MV-4-11 (cell line): ENCODE results near the gene SCNN1G.

Experiments
- DNase-seq: peaks from one replicate; lab custom pipeline; 2025; lab: John Stamatoyannopoulos, UW

SCNN1G gene

GRCh38 chr16:23152386-23153178 lies 30.0 kb upstream of the SCNN1G start:
- no peak for DNase-seq

DNA sequence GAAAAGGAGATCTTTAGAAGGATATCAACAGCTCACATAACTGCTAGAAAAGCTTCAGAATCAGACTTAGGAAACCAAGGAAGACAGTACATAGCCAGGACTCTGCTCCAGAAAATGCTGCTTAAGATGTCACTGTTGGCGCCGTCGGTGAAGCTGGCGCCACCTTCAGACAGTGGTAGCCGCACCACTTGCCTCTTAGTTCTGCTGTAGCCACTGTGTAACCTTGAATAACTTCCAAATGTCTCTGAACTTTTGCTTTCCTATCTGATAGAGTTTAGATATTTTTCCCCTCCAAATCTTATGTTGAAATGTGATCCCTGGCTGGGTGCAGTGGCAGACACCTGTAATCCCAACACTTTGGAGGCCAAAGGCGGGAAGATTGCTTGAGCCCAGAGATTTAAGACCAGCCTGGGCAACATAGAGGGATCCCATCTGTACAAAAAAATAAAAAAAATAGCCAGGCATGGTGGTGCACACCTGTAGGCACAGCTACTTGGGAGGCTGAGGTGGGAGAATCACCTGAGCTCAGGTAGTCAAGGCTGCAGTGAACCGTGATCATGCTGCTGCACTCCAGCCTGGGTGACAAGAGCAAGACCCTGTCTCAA lies 27.0 kb upstream of the SCNN1G start:
- peak; percentile 33 for DNase-seq

DNA sequence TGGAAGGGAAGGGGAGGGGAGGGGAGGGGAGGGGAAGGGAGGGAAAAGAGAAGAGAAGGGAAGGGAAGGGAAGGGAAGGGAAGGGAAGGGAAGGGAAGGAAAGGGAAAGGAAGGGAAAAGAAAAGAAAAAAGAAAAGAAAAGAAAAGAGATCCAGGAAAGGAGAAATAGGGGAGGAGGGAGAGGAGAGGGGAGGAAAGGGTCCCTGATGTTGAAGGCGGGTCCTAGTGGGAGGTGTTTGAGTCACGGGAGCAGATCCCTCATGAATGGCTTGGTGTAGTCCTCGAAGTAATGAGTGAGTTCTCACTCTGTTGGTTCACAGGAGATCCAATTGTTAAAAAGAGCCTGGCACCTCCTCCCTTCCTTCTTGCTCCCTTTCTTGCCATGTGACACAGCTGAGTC lies 26.4 kb upstream of the SCNN1G start:
- DNase-seq, result no peak

DNA sequence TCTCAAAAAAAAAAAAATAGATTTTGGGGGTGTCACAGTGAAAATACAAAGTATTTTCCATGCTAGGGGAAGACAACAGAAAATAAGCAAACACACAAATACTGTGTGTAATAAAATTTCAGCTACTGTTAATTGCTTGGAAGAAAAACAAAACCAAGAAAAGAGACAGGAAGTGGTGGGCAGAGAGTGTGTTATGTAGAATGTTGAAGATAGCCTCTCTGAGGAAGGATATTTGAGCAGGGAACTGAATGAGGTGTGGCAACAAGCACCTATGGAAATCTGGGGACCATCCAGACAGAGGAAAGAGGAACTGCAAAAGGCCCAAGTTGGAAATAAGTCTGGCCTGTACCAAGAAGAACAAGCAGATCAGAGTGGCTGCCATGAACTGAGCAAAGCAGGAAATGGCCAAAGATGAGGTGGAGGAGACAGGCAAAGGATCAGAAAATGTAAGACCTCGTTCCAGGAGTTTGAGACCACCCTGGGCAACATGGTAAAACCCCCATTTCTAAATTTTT lies 25.5 kb upstream of the SCNN1G start:
- peak; percentile 46 for DNase-seq

GRCh38 chr16:23158114-23158513 lies 24.4 kb upstream of the SCNN1G start:
- DNase-seq, result no peak

DNA sequence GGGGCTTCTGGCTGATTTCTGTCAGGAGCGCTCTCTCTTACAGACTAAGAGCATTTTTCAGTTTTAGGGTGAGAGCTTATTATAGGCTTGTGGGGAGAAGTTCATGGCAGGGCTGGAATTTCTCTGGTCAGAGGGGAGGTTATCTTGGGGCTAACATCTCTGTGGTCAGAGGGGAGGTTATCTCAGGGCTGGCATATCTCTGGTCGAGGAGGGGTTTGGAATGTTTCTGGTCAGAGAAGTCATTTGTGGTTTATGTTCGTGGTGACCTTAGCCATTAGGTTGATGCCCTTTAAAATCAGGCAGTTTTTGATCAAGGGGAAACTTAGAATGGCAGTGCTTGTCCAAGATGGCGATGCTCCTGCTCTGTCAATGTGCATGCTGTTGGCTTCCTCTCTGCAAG lies 22.5 kb upstream of the SCNN1G start:
- no peak for DNase-seq

DNA sequence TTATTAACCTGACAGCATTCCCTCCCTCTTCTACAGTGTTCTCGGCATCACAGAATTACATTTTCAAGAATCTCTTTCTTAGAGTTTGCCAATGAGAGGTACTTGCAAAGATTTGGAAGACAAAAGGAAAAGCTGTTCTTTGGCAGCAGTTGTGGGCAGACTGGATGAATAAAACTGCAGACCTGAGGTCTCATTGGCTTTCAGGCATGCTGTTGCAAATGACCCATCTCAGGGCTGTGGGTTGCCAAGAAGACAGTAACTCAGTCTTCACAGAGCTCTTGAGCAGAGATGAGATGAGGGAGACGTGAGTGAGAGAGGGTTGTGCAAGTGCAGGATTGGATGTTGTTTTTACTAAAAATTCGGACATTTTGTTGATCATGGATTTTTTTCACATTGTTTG lies 22.0 kb upstream of the SCNN1G start:
- DNase-seq, result no peak

DNA sequence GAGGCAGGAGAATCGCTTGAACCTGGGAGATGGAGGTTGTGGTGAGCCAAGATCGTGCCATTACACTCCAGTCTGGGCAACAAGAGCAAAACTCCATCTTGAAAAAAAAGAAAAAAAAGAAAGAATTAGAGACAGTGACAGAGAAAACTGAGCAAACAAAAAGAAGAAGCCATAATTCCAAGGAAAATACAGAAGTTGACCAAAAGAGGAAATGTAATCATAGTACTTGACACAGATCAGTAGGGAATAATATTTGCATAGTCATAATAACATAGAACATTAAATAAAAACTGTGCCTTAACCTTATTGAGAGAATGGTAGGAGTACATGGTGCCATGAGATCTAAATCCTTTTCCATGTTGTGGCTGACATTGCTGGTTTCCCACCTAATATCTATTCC lies 18.6 kb upstream of the SCNN1G start:
- DNase-seq, result no peak

- DNase-seq, result no peak
Observed at GRCh38 chr16:23164736-23165135, 17.8 kb upstream of the SCNN1G start.

GRCh38 chr16:23172583-23172982 lies 10.0 kb upstream of the SCNN1G start:
- DNase-seq, result no peak

GRCh38 chr16:23172994-23173393 lies 9.6 kb upstream of the SCNN1G start:
- DNase-seq, result no peak

DNA sequence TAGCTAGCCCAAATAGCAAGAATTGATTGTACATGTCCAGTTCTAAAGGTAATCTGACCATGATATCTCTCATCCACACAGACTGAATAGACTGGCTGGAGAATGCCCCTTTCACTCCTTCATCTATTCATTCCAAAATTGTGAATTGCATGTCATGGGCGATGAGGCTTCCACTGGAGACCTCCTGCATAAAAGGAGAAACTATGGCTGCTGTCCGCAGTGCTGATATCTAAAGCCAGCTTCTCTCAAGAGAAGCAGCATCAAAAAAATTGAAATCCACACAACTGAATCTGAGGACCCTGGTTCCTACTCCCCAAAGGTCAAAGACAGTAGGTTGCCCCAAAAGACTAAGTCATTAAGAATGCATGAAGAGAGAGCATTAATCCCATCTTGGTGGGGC lies 7.9 kb upstream of the SCNN1G start:
- DNase-seq, result peak; percentile 7

DNA sequence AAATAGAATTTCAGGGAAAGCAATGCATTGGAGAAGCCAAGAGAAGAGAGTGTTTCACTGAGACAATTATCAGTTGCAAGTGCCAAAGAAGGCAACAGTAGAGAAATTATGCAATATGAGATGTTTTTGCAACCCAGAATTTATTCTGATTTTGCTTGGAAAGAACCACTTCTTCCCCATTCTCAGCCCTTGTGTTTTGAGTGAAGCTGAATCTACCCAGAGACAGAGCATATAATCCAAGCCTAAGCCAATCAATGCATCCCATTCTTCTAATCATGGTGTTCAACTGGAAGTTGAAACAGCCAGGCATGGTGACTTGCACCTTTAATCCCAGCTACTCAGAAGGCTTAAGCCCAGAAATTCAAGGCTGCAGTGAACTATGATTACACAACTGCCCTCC lies 6.9 kb upstream of the SCNN1G start:
- peak; percentile 57 for DNase-seq

- no peak for DNase-seq
Observed at GRCh38 chr16:23181506-23181905, 1.0 kb upstream of the SCNN1G start.

DNA sequence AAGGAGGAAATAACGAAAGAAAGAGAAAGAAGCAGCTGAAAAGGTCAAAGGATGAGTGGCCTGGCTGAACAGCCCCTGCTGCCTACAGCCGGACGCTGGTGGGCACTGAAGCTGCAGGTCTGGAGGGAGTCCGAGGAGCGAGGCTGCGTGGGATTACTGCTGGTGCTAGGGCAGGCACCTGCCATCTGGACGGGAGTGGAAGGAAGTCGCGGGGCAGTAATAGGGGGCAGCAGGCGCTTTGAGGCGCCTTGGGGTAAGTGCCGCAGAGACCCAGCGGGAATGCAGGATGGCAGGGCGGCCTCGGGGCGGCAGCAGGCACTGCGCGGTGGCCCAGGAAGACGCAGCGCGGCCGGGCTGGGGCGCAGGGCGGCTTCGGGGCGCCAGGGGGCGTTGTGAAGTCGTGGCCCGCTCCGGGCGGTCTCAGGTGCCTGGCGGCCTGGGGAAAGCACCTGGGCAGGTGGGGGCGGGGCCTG lies 303 bp upstream of the SCNN1G start:
- DNase-seq, result peak; percentile 49

DNA sequence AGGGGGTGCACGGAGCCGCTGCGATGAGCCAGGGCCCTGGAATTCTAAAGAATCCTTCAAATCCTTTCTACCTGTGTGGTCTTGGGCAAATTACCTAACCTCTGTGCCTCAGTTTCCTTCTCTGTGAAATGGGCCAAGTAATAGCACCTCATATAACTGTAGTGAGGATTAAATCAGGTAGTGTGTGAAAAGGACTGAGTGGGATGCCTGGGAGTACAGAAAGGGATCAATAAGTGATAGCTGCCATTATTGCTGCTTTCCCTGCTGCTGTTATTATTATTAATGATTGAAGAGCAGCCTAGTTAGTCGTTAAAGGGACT lies 958 bp downstream of the SCNN1G start:
- DNase-seq, result no peak

- DNase-seq, result no peak
Observed at GRCh38 chr16:23185656-23186055, 3.1 kb downstream of the SCNN1G start.

GRCh38 chr16:23186171-23186570 lies 3.6 kb downstream of the SCNN1G start:
- DNase-seq, result no peak

DNA sequence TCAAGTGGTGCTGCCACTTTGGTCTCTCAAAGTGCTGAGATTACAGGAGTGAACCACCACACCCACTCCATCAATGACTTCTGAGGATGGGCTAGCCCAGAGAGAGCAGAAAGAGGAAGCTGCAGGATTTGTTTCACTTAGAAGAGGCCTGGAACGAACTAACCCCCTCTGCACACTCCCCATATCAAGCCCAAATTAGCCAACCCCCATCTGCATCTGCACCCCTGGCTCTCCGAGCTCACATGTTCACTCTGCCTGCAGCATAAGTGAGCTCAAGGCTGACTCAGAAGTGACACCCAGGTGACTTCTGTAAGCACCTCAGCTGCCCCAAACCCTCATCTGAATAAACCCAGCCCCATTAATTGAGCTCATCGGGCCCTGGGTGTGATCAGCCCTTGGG lies 4.8 kb downstream of the SCNN1G start:
- peak; percentile 28 for DNase-seq

- no peak for DNase-seq
Observed at GRCh38 chr16:23188911-23189310, 6.4 kb downstream of the SCNN1G start.

DNA sequence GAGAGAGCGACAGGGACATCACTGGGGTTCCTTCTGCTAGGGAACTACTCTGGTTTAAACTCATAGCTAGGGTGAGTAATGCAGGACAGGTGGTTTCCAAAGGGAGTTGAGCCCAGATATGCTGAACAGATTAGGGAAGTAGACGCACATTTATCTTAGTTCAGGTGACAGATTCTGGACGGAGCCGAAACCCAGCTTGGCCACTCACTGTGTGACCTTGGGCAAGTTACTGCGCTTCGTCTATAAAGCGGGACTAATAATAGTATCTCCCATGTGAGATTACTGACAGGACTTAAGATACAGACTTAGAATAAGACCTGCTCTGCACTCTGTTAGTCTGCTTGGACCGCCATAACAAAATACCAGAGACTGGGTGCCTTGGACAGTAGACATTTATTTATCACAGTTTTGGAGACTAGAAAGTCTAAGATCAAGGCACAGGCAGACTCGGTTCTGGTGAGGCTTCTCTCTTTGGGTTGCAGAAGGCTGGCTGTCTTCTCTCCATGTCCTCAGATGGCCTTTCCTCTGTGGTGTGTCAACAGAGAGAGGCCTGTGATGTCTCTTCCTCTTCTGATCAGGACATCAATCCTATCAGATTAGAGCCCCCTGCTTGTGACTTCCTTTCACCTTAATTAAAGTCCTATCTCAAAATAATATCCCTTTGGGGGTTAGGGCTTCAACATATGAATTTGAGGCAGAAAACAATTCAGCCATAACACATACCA lies 12.1 kb downstream of the SCNN1G start:
- peak; percentile 17 for DNase-seq

DNA sequence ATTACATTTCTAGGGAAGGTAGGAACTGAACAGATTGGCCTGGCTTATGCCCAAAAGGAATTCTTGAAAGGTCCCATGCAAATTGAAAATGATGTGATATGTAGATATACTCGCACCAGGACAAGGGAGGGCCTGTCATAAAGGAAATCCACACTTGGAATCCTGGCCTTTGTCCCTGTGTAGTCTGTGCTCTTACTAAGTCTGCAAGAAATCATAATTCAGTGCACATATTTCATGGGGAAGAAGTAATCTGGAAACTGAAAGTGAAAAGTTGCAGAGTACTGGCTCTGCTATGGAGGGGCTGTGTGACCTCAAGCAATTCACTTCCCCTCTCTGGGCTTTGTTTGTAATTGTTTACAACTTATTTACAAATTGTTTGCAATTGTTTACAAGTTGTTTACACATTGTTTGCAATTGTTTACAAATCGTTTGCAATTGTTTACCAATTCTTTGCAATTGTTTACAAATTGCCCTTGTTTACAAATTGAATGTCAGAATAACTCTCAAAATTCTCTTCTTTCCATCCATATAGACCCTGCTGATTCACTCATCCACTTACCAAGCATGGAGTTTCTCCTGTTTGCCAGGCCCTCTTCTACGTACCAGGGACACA lies 12.9 kb downstream of the SCNN1G start:
- DNase-seq, result peak; percentile 40

DNA sequence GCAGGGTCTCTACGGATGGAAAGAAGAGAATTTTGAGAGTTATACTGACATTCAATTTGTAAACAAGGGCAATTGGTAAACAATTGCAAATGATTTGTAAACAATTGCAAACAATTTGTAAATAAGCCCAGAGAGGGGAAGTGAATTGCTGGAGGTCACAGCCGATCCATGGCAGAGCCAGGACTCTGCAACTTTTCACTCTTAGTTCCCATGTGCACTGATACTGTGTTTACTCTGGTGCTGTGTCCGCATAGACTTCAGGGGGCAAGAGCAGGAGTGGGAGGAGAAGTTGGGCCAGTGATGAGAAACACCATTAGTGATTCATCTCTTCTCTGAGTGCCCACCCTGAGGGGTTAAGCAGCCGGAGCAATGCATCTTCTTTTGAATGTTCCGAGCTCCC lies 14.0 kb downstream of the SCNN1G start:
- DNase-seq, result no peak
